ENCODE results near the gene YARS1. TPM values are rescaled to one million over a fixed set of nuclear protein-coding genes. Genes with fewer than 3 reads are reported as not detected.

Gene YARS1
- total and polyA plus RNA-seq, 2 of the 4 experiments (the other 2 are of a cell fraction): 100 to 166 TPM

DNA sequence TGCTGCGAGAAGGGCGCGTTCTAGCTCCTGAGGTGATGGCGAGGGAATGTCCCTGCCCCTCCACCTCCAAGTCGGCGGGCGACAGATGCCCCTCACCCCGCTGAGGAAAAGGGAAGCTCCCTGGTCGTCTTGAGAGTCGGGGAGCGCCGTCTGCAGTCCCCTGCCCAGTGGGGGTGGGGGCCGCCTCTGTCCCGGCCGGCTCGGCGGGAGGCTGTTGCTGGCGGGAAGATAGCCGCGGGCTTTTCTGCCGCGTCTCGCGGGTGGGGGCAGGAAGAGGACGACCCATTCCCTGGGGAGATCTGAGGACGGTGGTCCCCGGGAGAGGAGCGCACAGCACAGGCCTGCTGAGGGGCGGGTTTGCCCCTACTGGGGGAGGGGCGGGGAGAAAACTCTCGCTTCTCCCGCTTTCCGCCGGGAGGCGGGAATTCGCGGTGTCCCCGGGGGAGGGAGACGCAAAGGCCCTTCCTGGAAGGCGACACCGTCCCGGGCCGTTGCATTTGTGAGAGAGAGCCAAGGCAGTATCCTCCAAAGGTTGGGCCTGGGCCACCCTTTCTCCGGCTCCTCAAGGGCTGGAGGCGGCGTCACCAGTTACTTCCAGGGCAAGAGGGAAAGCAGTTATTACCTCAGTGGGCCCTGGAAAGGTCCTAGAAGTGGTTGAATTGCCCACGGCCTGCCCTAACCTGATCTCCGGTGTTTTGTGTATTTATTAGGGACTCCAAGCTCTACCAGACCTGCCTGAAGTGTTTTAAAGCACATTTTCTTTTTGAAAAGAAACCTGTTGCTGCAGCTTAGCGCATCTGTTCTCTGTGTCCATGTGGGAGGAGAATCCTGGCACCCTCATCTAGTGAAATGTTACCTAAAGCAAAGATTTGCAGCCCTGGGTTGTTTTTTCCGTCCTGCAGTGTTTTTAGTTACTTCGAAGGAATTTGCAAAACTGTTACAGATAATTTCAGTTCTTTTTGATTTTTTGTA, 943 bp upstream of the YARS1 start:
- Histone ChIP-seq H3K56ac (ENCODE audit: extremely low read depth, insufficient read depth, low read length) (peak overlapping the region; percentile 96), H2AK5ac (ENCODE audit: low read depth, low read length) (peak overlapping the region; percentile 87), H4K91ac (ENCODE audit: insufficient read depth, low read depth, low read length) (peak overlapping the region; percentile 94), H4K5ac (ENCODE audit: low read depth, low read length) (peak overlapping the region; percentile 88), H3K27me3 (ENCODE audit: control insufficient read depth, insufficient read depth, low read length) (no peaks in the 10 kb centered on the region), H2BK20ac (ENCODE audit: low read depth, low read length) (0 out of 2 replicates have a peak overlapping the region, but pooled peaks have one; percentile 46), H3K23ac (ENCODE audit: low read depth, low read length) (peak overlapping the region; percentile 86), H2AK9ac (replicated peaks; ENCODE audit: low read depth, low read length, poor library complexity) (peak overlapping the region; percentile 99), H2BK5ac (ENCODE audit: low read depth, low read length, poor library complexity, severe bottlenecking) (peak overlapping the region; percentile 92), H3K9ac (ENCODE audit: low read depth, low read length) (peak overlapping the region; percentile 93), H3K4me1 (ENCODE audit: control insufficient read depth, insufficient read depth, low read length) (peaks cover 6% of the 10 kb centered on the region), H3K36me3 (ENCODE audit: control insufficient read depth, insufficient read depth, low read length) (no peaks in the 10 kb centered on the region; the same call in none of the 2 replicates), H4K8ac (ENCODE audit: low read depth in 2 of 2, low read length in 2 of 2) (peak overlapping the region; percentile 79 to 89), H3K18ac (ENCODE audit: low read depth, low read length) (peak overlapping the region; percentile 78), H3K79me1 (ENCODE audit: low read depth in 1 of 2, low read length in 2 of 2) (peaks cover 27 to 74% of the 10 kb centered on the region in 2 experiments), H2AFZ (replicated peaks; ENCODE audit: low read length, poor library complexity) (peak overlapping the region; percentile 92), H3K27ac (ENCODE audit: insufficient read depth, low read length) (peak overlapping the region; percentile 95), H3K4ac (ENCODE audit: low read depth, low read length) (peak overlapping the region; percentile 87), H3K14ac (replicated peaks; ENCODE audit: low read depth, low read length) (peak overlapping the region; percentile 96), H2BK15ac (ENCODE audit: low read depth, low read length) (peak overlapping the region; percentile 51; the same call in 1 of the 3 replicates), H3K9me1 (ENCODE audit: insufficient read depth, low read length) (peaks cover 7% of the 10 kb centered on the region; the same call in 1 of the 2 replicates), H3K4me3 (ENCODE audit: insufficient read depth, low read depth, low read length) (peak overlapping the region; percentile 88), H2BK120ac (ENCODE audit: low read depth, low read length) (peak overlapping the region; percentile 77), H3K9me3 (ENCODE audit: control insufficient read depth, insufficient read depth, low read length) (no peaks in the 10 kb centered on the region), H4K20me1 (ENCODE audit: insufficient read depth, low read length) (peaks cover 19% of the 10 kb centered on the region), H3K4me2 (ENCODE audit: low read depth, low read length) (peak overlapping the region; percentile 100)
- no TSS peak for BruUV-seq (replicated peaks)
- TF ChIP-seq FOS (IDR thresholded peaks at IDR 0.05; ENCODE audit: low read depth, low read length): no peak
- TF ChIP-seq RFX5 (IDR thresholded peaks at IDR 0.05; ENCODE audit: low read depth, low read length): peak; percentile 77
- TF ChIP-seq MAZ (IDR thresholded peaks at IDR 0.05; ENCODE audit: borderline replicate concordance, low read depth, low read length): peak; percentile 21; the same call in 1 of the 2 replicates
- TF ChIP-seq, protein P1, sequence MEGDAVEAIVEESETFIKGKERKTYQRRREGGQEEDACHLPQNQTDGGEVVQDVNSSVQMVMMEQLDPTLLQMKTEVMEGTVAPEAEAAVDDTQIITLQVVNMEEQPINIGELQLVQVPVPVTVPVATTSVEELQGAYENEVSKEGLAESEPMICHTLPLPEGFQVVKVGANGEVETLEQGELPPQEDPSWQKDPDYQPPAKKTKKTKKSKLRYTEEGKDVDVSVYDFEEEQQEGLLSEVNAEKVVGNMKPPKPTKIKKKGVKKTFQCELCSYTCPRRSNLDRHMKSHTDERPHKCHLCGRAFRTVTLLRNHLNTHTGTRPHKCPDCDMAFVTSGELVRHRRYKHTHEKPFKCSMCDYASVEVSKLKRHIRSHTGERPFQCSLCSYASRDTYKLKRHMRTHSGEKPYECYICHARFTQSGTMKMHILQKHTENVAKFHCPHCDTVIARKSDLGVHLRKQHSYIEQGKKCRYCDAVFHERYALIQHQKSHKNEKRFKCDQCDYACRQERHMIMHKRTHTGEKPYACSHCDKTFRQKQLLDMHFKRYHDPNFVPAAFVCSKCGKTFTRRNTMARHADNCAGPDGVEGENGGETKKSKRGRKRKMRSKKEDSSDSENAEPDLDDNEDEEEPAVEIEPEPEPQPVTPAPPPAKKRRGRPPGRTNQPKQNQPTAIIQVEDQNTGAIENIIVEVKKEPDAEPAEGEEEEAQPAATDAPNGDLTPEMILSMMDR (conservative IDR thresholded peaks at IDR 0.05; ENCODE audit: low read depth, low read length): no peak
- TF ChIP-seq BHLHE40 (IDR thresholded peaks at IDR 0.05; ENCODE audit: low read depth, low read length): no peak
- TF ChIP-seq SMC3 (IDR thresholded peaks at IDR 0.05; ENCODE audit: low read depth, low read length): no peak
- WGBS, 2 experiments (ENCODE audit: extremely low coverage in 2 of 2, insufficient read length in 1 of 2): 2% methylated on average over 21 of the region's 51 CpGs; no CpG with 5 or more reads in 1 of the 2 experiments
- ATAC-seq (ENCODE audit: low read depth) (peak; percentile 46), DNase-seq (peak; percentile 39)
- ChIA-PET POLR2A (ENCODE audit: unreplicated experiment) (no interaction called here), CTCF (no interaction called here)
- in situ Hi-C loops (cut with MboI; ENCODE audit: low sequenced_read_pairs) (no loop called here), intact Hi-C loops (cut with micrococcal nuclease) (no loop called here), dilution Hi-C loops (cut with HindIII; ENCODE audit: low sequenced_read_pairs, unreplicated experiment) (no loop called here)
